HepG2 (cell line): Measurements from ENCODE around the gene DEFB124. TPM values are rescaled to one million over a fixed set of nuclear protein-coding genes. Genes with fewer than 3 reads are reported as not detected.

Experiments
- CENPT ChIP-seq: sonication (generic); formaldehyde crosslinking; IDR thresholded peaks from 2 replicates; pipeline ENCODE4 v1.8.0; 2022; ENCODE audit warnings: low read depth, mild to moderate bottlenecking, moderate library complexity, missing genetic modification reagents
- CSRNP1 ChIP-seq: sonication (generic); formaldehyde crosslinking; IDR thresholded peaks from 2 replicates; pipeline ENCODE4 v1.8.1; 2023; ENCODE audit warnings: mild to moderate bottlenecking, missing genetic modification reagents
- GABPA ChIP-seq, 2 experiments: IDR thresholded peaks; 2 replicates each; pipeline ENCODE4 v1.6.1; 2011 to 2016; ENCODE audit warnings: low read depth in 2 of 2, low read length in 1 of 2, missing biosample characterization in 1 of 2, missing genetic modification characterization in 1 of 2
- HES4 ChIP-seq: sonication (generic); formaldehyde crosslinking; IDR thresholded peaks from 2 replicates; pipeline ENCODE4 v1.9.0; 2021; ENCODE audit warnings: mild to moderate bottlenecking, missing genetic modification reagents, borderline replicate concordance
- MATR3 ChIP-seq: sonication (generic); formaldehyde crosslinking; IDR thresholded peaks from 2 replicates; pipeline ENCODE4 v1.4.0; 2020; ENCODE audit warnings: missing genetic modification reagents
- MBNL3 ChIP-seq: fragments of 250-450 bp; sonication (Bioruptor Pico); conservative IDR thresholded peaks from 2 replicates; pipeline ENCODE4 v1.8.0; 2022; ENCODE audit warnings: mild to moderate bottlenecking, inconsistent platforms
- MXD3 ChIP-seq: IDR thresholded peaks from 2 replicates; pipeline ENCODE4 v1.6.1; 2016; ENCODE audit warnings: mild to moderate bottlenecking, missing biosample characterization, missing genetic modification reagents
- NONO ChIP-seq, 2 experiments: fragments of 450-650 bp in 1 of 2; sonication (generic) in 1 of 2; formaldehyde crosslinking in 1 of 2; IDR thresholded peaks in 1 of 2; conservative IDR thresholded peaks in 1 of 2; 2 replicates each; pipeline versions ENCODE4 v1.6.1 to v1.8.0; 2017 to 2022; ENCODE audit warnings: mild to moderate bottlenecking in 1 of 2, missing genetic modification reagents in 1 of 2, moderate library complexity in 1 of 2
- RELA ChIP-seq: sonication (generic); formaldehyde crosslinking; IDR thresholded peaks from 2 replicates; pipeline ENCODE4 v1.4.0; 2020; ENCODE audit warnings: missing genetic modification reagents
- STAT5B ChIP-seq: sonication (generic); formaldehyde crosslinking; IDR thresholded peaks from 2 replicates; pipeline ENCODE4 v1.4.0; 2020; ENCODE audit warnings: missing genetic modification reagents
- TCF7 ChIP-seq: sonication (generic); IDR thresholded peaks from 2 replicates; pipeline ENCODE4 v1.6.1; 2016; ENCODE audit warnings: antibody characterized with exemption, low read depth
- ZBTB42 ChIP-seq: sonication (generic); formaldehyde crosslinking; IDR thresholded peaks from 2 replicates; pipeline ENCODE4 v1.5.0; 2020; ENCODE audit warnings: mild to moderate bottlenecking, missing genetic modification reagents
- ZFP36L2 ChIP-seq: sonication (generic); formaldehyde crosslinking; IDR thresholded peaks from 2 replicates; pipeline ENCODE4 v1.4.0; 2020; ENCODE audit warnings: missing genetic modification reagents
- ZFP37 ChIP-seq: sonication (generic); formaldehyde crosslinking; IDR thresholded peaks from 2 replicates; pipeline ENCODE4 v1.4.0; 2020; ENCODE audit warnings: missing genetic modification reagents, borderline replicate concordance
- ZNF12 ChIP-seq: sonication (generic); formaldehyde crosslinking; IDR thresholded peaks from 2 replicates; pipeline ENCODE4 v1.5.0; 2020; ENCODE audit warnings: missing genetic modification reagents
- ZNF333 ChIP-seq: sonication (generic); formaldehyde crosslinking; IDR thresholded peaks from 2 replicates; pipeline ENCODE4 v1.4.0; 2020; ENCODE audit warnings: mild to moderate bottlenecking, missing genetic modification reagents, borderline replicate concordance
- ZNF354B ChIP-seq: sonication (generic); formaldehyde crosslinking; IDR thresholded peaks from 2 replicates; pipeline ENCODE4 v1.8.0; 2022; ENCODE audit warnings: mild to moderate bottlenecking, missing genetic modification reagents
- ZNF430 ChIP-seq: sonication (generic); formaldehyde crosslinking; IDR thresholded peaks from 2 replicates; pipeline ENCODE4 v1.9.0; 2021; ENCODE audit warnings: mild to moderate bottlenecking, missing genetic modification reagents
- ZNF496 ChIP-seq: sonication (generic); formaldehyde crosslinking; IDR thresholded peaks from 2 replicates; pipeline ENCODE4 v1.8.1; 2023; ENCODE audit warnings: mild to moderate bottlenecking, moderate library complexity, missing genetic modification reagents; ENCODE audit not compliant: insufficient replicate concordance
- ZNF607 ChIP-seq: sonication (generic); formaldehyde crosslinking; IDR thresholded peaks from 2 replicates; pipeline ENCODE4 v1.5.1; 2020; ENCODE audit warnings: missing genetic modification reagents, mild to moderate bottlenecking, borderline replicate concordance
- ZNF747 ChIP-seq: sonication (generic); formaldehyde crosslinking; IDR thresholded peaks from 2 replicates; pipeline ENCODE4 v1.8.1; 2023; ENCODE audit warnings: missing genetic modification reagents, mild to moderate bottlenecking, borderline replicate concordance
- ZSCAN12 ChIP-seq: sonication (generic); formaldehyde crosslinking; IDR thresholded peaks from 2 replicates; pipeline ENCODE4 v1.9.0; 2021; ENCODE audit warnings: mild to moderate bottlenecking, missing genetic modification reagents
- polyA plus RNA-seq, 8 experiments: library from polyadenylated mRNA; depleted of rRNA in 3 of 8; stranded (reverse) in 7 of 8; unstranded in 1 of 8; fragments of >200 nt; fragmentation: Illumina TruSeq in 4 of 8; extraction: Trizol in 4 of 8; gene quantifications; 2 replicates each; pipeline versions ENCODE4 v1.2.1 to v1.2.3, GENCODE V29; 2011 to 2016; ENCODE audit warnings: low read depth in 4 of 8, missing spikeins in 1 of 8, mixed read lengths in 1 of 8; ENCODE audit not compliant: insufficient read depth in 1 of 8
- total RNA-seq, 5 experiments: library from RNA; depleted of rRNA; stranded (reverse); fragments of >200 nt; fragmentation: Illumina TruSeq; extraction: Trizol; gene quantifications; 2 replicates each; pipeline ENCODE4 v1.2.3, GENCODE V29; 2016; ENCODE audit warnings: low read depth in 1 of 5
- TF ChIP-seq, protein P1 (sequence below): IDR thresholded peaks from 2 replicates; pipeline ENCODE4 v1.6.1; 2012; ENCODE audit warnings: inconsistent platforms
- TF ChIP-seq, protein P2 (sequence below): sonication (generic); formaldehyde crosslinking; IDR thresholded peaks from 2 replicates; pipeline ENCODE4 v1.8.0; 2022; ENCODE audit warnings: missing genetic modification reagents, mild to moderate bottlenecking, moderate library complexity, borderline replicate concordance

DEFB124 gene
- total and polyA plus RNA-seq, 2 of the 13 experiments (the other 11 are each of a cell fraction or from before 2014, with no cell fraction given): not detected

GRCh38 chr20:31514154-31515071 lies 39.5 kb upstream of the DEFB124 start, which contains the start of gene HM13 (continued):
- TF ChIP-seq MXD3 (CRISPR knock-in tag): peak; percentile 98
- peak; percentile 84 for TF ChIP-seq GABPA (IDR thresholded peaks at IDR 0.05; ENCODE audit: low read depth, low read length)
- TF ChIP-seq GABPA (CRISPR knock-in tag; IDR thresholded peaks at IDR 0.05; ENCODE audit: low read depth): peak; percentile 89
- peak; percentile 95 for TF ChIP-seq ZNF430
- peak; percentile 76; the same call in 1 of the 2 replicates for TF ChIP-seq ZNF333 (CRISPR knock-in tag)
- peak; percentile 96 for TF ChIP-seq ZNF607
- TF ChIP-seq CENPT (CRISPR knock-in tag): peak; percentile 97
- TF ChIP-seq CSRNP1: no peak; the same call in 1 of the 2 replicates
- 0 out of 2 replicates have a peak, but pooled peaks have one; percentile 81 for TF ChIP-seq ZSCAN12 (CRISPR knock-in tag)
- TF ChIP-seq TCF7: no peak
- TF ChIP-seq, protein P1, sequence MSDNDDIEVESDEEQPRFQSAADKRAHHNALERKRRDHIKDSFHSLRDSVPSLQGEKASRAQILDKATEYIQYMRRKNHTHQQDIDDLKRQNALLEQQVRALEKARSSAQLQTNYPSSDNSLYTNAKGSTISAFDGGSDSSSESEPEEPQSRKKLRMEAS: peak; percentile 99
- TF ChIP-seq, protein P2, sequence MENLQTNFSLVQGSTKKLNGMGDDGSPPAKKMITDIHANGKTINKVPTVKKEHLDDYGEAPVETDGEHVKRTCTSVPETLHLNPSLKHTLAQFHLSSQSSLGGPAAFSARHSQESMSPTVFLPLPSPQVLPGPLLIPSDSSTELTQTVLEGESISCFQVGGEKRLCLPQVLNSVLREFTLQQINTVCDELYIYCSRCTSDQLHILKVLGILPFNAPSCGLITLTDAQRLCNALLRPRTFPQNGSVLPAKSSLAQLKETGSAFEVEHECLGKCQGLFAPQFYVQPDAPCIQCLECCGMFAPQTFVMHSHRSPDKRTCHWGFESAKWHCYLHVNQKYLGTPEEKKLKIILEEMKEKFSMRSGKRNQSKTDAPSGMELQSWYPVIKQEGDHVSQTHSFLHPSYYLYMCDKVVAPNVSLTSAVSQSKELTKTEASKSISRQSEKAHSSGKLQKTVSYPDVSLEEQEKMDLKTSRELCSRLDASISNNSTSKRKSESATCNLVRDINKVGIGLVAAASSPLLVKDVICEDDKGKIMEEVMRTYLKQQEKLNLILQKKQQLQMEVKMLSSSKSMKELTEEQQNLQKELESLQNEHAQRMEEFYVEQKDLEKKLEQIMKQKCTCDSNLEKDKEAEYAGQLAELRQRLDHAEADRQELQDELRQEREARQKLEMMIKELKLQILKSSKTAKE (CRISPR knock-in tag): no peak
- peak; percentile 98 for TF ChIP-seq ZBTB42 (CRISPR knock-in tag)
- TF ChIP-seq STAT5B (CRISPR knock-in tag): peak; percentile 15; the same call in 1 of the 2 replicates
- TF ChIP-seq NONO (IDR thresholded peaks at IDR 0.05): no peak
- TF ChIP-seq NONO (CRISPR knock-in tag; conservative IDR thresholded peaks at IDR 0.05): peak; percentile 87; the same call in 1 of the 2 replicates
- TF ChIP-seq HES4 (CRISPR knock-in tag): peak; percentile 98
- TF ChIP-seq ZNF747 (CRISPR knock-in tag): peak; percentile 98
- TF ChIP-seq ZNF496 (CRISPR knock-in tag): no peak
- TF ChIP-seq ZFP36L2 (CRISPR knock-in tag): 0 out of 2 replicates have a peak, but pooled peaks have one; percentile 32
- TF ChIP-seq ZNF354B: no peak
- peak; percentile 25; the same call in 1 of the 2 replicates for TF ChIP-seq ZNF12 (CRISPR knock-in tag)
- TF ChIP-seq ZFP37 (CRISPR knock-in tag): peak; percentile 95
- no peak for TF ChIP-seq MBNL3 (CRISPR knock-in tag)
- peak; percentile 85 for TF ChIP-seq RELA (CRISPR knock-in tag)
- TF ChIP-seq MATR3 (CRISPR knock-in tag): no peak
